GM23338 (cell line): Measurements from ENCODE around the gene SARS1.

ENCODE experiments used
- CTCF ChIP-seq, 2 experiments: fragments of 200-600 bp in 1 of 2; sonication (generic) in 1 of 2; conservative IDR thresholded peaks; 2 replicates each; pipeline versions ENCODE4 v1.5.1 to v1.6.1; 2016 to 2017; ENCODE audit warnings: antibody characterized with exemption in 2 of 2, low read depth in 2 of 2, mild to moderate bottlenecking in 2 of 2, moderate library complexity in 1 of 2
- EZH2 ChIP-seq: fragments of 200-600 bp; sonication (generic); IDR thresholded peaks from one replicate; pipeline ENCODE4 v1.8.0; 2017; ENCODE audit warnings: antibody characterized with exemption, mild to moderate bottlenecking, low read depth; ENCODE audit not compliant: unreplicated experiment
- EZH2phosphoT487 ChIP-seq: fragments of 200-600 bp; sonication (generic); IDR thresholded peaks from one replicate; pipeline ENCODE4 v1.8.1; 2018; ENCODE audit warnings: antibody characterized with exemption; ENCODE audit not compliant: unreplicated experiment

GRCh38 chr1:109231066-109231465, 17.3 kb downstream of the SARS1 start:
- TF ChIP-seq EZH2 (no peak), EZH2phosphoT487 (no peak), CTCF (conservative IDR thresholded peaks at IDR 0.05; ENCODE audit: low read depth in 2 of 2) (no peak)
